GM13977 (cell line): ENCODE results near the gene MAPKAPK2.

Experiments used
- DNase-seq: peaks from one replicate; pipeline ENCODE4 v3.0.0; 2012; ENCODE audit warnings: low spot score
- in situ Hi-C: fragments of 300-500 bp; cut with MboI; formaldehyde crosslinking; loops from one replicate; pipeline ENCODE4 v1.12.0; 2022; ENCODE audit warnings: low sequenced_read_pairs, low pct_unique_long_range_greater_than_20kb, mixed read lengths, inconsistent platforms; ENCODE audit not compliant: unreplicated experiment
- TF ChIP-seq, protein P1 (sequence below): IDR thresholded peaks from 2 replicates; pipeline ENCODE4 v1.5.1; 2012; ENCODE audit warnings: mild to moderate bottlenecking, control low read depth; ENCODE audit not compliant: insufficient read depth; ENCODE audit errors: extremely low read depth, missing control alignments

MAPKAPK2 gene

DNA sequence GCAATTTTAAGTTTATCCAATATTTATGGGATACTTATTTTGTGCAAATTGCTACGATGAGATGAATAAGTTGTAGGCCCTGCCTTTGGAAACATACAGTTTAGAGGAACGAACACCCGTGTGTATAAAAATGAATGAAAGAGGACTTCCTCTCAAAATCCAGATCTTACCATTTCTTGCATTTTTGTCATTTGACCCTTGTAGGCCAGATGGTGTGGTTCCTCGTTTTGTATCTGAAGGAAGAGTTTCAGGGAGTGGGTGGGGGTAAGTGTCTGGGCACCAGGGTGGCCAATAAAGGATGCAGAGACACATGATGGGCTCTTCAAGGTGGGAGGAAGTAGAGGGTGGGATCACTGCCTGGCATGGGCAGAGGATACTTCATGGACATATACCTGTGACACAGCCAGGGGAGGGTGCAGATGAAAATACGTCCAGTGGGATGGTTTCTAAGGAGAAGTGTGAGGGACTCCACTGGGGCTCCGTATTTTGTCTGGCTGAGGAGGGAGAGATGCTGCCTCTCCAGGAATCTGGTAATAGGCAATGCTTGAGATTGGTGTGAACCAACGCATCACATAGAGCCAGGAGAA, 14.4 kb downstream of the MAPKAPK2 start:
- TF ChIP-seq, protein P1, sequence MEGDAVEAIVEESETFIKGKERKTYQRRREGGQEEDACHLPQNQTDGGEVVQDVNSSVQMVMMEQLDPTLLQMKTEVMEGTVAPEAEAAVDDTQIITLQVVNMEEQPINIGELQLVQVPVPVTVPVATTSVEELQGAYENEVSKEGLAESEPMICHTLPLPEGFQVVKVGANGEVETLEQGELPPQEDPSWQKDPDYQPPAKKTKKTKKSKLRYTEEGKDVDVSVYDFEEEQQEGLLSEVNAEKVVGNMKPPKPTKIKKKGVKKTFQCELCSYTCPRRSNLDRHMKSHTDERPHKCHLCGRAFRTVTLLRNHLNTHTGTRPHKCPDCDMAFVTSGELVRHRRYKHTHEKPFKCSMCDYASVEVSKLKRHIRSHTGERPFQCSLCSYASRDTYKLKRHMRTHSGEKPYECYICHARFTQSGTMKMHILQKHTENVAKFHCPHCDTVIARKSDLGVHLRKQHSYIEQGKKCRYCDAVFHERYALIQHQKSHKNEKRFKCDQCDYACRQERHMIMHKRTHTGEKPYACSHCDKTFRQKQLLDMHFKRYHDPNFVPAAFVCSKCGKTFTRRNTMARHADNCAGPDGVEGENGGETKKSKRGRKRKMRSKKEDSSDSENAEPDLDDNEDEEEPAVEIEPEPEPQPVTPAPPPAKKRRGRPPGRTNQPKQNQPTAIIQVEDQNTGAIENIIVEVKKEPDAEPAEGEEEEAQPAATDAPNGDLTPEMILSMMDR: no peak
- in situ Hi-C loops: no loop called here
- DNase-seq: no peak

DNA sequence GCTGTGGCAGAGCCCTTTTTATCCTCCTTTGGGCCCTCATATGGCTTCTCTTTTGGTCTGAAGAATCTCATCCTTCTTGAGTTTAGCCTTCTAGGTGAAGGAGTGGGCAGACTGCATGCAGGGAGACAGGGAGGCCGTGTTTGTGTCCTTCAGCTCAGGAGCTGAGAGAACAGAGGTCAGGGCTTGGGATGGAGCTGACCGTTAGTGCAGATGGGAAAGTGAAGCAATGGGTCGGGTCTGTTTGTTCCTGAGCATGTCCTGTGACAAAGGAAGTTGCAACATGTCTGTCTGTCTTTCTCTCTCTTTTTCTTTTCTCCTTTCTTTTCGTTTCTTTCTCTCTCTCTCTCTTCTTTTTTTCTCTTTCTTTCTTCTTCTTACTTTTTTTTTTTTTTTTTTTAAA, 14.9 kb downstream of the MAPKAPK2 start:
- TF ChIP-seq, protein P1: no peak
- DNase-seq: no peak
- in situ Hi-C loops: no loop called here

DNA sequence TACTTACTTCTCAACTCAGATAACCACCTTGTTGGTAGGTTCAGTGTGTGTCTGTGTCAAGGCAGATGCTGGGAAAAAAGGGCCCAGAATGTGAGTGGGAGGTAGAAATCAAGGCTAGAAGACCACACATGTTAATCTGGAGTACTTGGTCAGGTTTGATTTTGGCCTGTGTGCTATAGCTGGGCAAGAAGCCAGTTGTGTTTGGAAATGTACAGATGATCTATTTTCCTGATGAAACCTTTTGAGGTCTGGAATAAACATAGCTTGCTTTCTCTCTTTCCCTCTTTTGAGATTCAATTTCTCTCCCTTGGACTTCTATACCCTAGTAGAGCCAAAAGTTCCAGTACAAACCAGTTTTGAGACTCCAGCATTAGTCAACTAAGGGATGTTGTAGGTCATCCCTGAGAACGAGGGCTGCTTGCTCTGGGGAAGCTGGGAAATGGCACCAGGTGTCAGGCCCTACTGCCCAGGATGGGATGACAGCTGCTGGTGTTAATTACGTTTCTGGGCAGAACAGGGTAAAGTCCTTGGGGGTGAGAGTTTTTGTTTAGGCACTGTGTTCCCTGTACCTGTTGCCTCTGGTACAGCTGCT, 15.8 kb downstream of the MAPKAPK2 start:
- DNase-seq: no peak
- TF ChIP-seq, protein P1: no peak
- in situ Hi-C loops: no loop called here

DNA sequence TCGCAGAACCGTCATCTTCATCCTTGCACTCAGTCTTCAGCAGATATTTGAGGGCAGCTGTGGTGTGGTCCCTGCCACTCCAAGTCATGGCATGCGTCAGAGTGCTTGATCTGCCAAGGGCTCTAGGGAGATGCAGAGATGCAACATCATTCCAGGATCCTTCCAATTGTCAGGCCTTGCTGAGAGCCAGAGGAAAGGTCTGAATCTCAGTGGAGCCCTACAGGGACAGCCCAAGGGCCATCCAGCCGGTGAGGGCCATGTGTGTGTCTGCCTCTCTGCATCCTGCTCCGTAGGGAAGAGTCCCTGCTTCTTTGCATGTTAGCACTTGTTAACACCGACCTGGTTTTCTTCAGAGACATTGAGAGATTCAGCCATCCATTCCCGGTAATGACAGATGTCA, 17.6 kb downstream of the MAPKAPK2 start:
- in situ Hi-C loops: no loop called here
- TF ChIP-seq, protein P1: no peak
- no peak for DNase-seq

DNA sequence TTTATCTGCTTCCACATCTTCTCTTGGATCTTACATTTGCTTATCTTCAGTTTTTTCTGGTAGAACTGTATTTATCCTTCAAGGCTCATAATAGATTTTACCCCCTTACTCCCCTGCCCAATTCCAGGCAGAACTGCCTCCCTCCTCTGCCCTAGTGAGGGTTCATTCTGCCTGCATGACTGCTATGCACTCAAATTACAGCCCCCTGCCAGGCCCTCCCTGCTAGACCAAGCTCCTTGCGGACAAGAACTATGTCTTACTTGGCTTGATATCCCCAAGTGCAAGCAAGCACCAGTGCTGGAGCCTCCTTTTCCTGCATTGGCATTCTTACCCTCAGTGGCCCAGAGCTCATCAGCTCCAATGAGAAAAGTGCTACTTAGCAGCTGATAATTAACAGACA, 18.1 kb downstream of the MAPKAPK2 start:
- in situ Hi-C loops: no loop called here
- no peak for DNase-seq
- TF ChIP-seq, protein P1: no peak

DNA sequence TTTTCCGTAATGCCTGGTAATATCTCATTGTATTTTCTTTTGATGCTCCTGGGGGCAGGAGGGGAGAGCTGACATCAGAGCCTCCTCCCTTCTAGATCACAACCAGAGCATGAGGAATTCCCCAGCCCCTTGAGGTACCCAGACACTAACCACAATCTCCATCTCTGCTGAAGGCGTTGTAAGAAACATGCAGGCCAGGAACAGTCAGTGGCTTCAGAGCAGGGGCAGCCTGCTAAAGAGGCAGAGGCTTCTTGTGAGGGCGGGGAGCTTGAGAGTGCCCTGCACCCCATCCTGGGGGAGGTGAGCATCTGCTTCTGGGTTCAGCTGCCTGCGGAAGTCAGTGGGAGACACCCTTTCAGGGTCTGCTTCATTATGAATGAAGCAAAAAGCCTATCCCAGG, 19.0 kb downstream of the MAPKAPK2 start:
- DNase-seq: peak; percentile 60
- TF ChIP-seq, protein P1: no peak
- in situ Hi-C loops: no loop called here
